Keratinocyte (primary cell): ENCODE data around the gene IRF7.

Experiments used
- CTCF ChIP-seq, 3 experiments: IDR thresholded peaks in 1 of 3; conservative IDR thresholded peaks in 1 of 3; optimal IDR thresholded peaks in 1 of 3; 2 replicates in 2 of 3; 3 replicates in 1 of 3; pipeline versions ENCODE3 to v1.5.1; 2011; ENCODE audit warnings: low read length in 3 of 3, mild to moderate bottlenecking in 3 of 3, moderate library complexity in 2 of 3, control low read depth in 1 of 3, inconsistent platforms in 1 of 3; ENCODE audit not compliant: insufficient read depth in 2 of 3; ENCODE audit errors: extremely low read depth in 1 of 3
- EZH2 ChIP-seq: IDR thresholded peaks from one replicate; pipeline ENCODE4 v1.6.1; 2012; ENCODE audit warnings: inconsistent platforms, mild to moderate bottlenecking, low read length, moderate library complexity

GRCh38 chr11:611001-611996, 4.5 kb downstream of the IRF7 start:
- TF ChIP-seq CTCF (optimal IDR thresholded peaks at IDR 0.05 in 1 of 3, IDR thresholded peaks at IDR 0.05 in 1 of 3, conservative IDR thresholded peaks at IDR 0.05 in 1 of 3; ENCODE audit: extremely low read depth in 1 of 3, insufficient read depth in 2 of 3, low read length in 3 of 3) (no peak), EZH2 (no peak)
